Endothelial cell (in vitro differentiated cells): Measurements from ENCODE around the gene DLGAP1. TPM values are rescaled to one million over a fixed set of nuclear protein-coding genes. Genes with fewer than 3 reads are reported as not detected.

Experiments
- DNase-seq: peaks from one replicate; pipeline ENCODE4 v3.0.0; 2021; ENCODE audit warnings: low spot score
- H3K27ac Mint-ChIP-seq: one replicate; pipeline ENCODE4 v1.8.0; 2021; ENCODE audit warnings: mixed read lengths, inconsistent platforms; ENCODE audit not compliant: unreplicated experiment
- H3K27me3 Mint-ChIP-seq: one replicate; pipeline ENCODE4 v1.8.0; 2021; ENCODE audit warnings: mild to moderate bottlenecking, moderate library complexity, mixed read lengths, inconsistent platforms; ENCODE audit not compliant: unreplicated experiment
- H3K36me3 Mint-ChIP-seq: one replicate; pipeline ENCODE4 v1.8.0; 2021; ENCODE audit warnings: mild to moderate bottlenecking, low read depth, mixed read lengths, inconsistent platforms; ENCODE audit not compliant: unreplicated experiment
- H3K4me1 Mint-ChIP-seq: one replicate; pipeline ENCODE4 v1.8.0; 2021; ENCODE audit warnings: mild to moderate bottlenecking, mixed read lengths, inconsistent platforms; ENCODE audit not compliant: unreplicated experiment
- H3K4me3 Mint-ChIP-seq: one replicate; pipeline ENCODE4 v1.8.0; 2021; ENCODE audit warnings: mild to moderate bottlenecking, mixed read lengths, inconsistent platforms; ENCODE audit not compliant: unreplicated experiment
- H3K9me3 Mint-ChIP-seq: one replicate; pipeline ENCODE4 v1.8.0; 2021; ENCODE audit warnings: mixed read lengths, inconsistent platforms; ENCODE audit not compliant: unreplicated experiment
- total RNA-seq: library from RNA; stranded (reverse); fragmentation: NEBNext Ultra II Directional; extraction: Animal tissue kit (Norgen Biotek cat#: 25700); gene quantifications from one replicate; pipeline ENCODE4 v1.2.1, GENCODE V29; 2021; ENCODE audit not compliant: unreplicated experiment
- TF ChIP-seq, protein P1 (sequence below): fragments of 200-600 bp; sonication (generic); IDR thresholded peaks from one replicate; pipeline ENCODE4 v1.5.0; 2021; ENCODE audit warnings: antibody characterized with exemption; ENCODE audit not compliant: unreplicated experiment

DLGAP1 gene
- total RNA-seq, 1 donor from 2014 or later = 1.8 TPM

DNA sequence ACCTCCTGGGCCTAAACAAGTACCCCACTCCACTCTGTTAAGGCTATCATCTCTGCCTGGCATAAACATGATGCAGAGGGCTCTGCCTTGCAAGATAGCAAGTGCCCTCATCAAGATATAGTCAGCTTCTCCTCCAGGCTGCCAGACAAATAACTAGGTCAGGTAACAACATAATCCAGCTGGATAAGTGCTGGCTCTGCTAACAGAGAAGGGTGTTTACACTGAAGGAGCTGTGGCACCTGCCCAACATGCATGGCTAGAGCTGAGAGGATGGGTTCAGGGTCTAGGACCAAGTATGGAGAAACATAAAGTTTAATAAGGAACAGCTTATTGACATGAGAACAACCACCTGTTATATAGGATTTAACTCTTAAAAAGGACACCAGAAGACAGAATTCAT, 42.8 kb downstream of the DLGAP1 start:
- Mint-ChIP-seq H3K27me3 (peaks cover 1% of the 10 kb centered on the region), H3K9me3 (no peaks in the 10 kb centered on the region), H3K4me3 (no peak overlapping the region), H3K36me3 (no peaks in the 10 kb centered on the region), H3K4me1 (no peaks in the 10 kb centered on the region), H3K27ac (no peak overlapping the region)
- TF ChIP-seq, protein P1, sequence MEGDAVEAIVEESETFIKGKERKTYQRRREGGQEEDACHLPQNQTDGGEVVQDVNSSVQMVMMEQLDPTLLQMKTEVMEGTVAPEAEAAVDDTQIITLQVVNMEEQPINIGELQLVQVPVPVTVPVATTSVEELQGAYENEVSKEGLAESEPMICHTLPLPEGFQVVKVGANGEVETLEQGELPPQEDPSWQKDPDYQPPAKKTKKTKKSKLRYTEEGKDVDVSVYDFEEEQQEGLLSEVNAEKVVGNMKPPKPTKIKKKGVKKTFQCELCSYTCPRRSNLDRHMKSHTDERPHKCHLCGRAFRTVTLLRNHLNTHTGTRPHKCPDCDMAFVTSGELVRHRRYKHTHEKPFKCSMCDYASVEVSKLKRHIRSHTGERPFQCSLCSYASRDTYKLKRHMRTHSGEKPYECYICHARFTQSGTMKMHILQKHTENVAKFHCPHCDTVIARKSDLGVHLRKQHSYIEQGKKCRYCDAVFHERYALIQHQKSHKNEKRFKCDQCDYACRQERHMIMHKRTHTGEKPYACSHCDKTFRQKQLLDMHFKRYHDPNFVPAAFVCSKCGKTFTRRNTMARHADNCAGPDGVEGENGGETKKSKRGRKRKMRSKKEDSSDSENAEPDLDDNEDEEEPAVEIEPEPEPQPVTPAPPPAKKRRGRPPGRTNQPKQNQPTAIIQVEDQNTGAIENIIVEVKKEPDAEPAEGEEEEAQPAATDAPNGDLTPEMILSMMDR = no peak
- no peak for DNase-seq

GRCh38 chr18:4406856-4407255, 48.3 kb downstream of the DLGAP1 start:
- DNase-seq = no peak
- TF ChIP-seq, protein P1 = no peak
- Mint-ChIP-seq H3K27me3 (no peaks in the 10 kb centered on the region), H3K4me1 (no peaks in the 10 kb centered on the region), H3K36me3 (no peaks in the 10 kb centered on the region), H3K9me3 (no peaks in the 10 kb centered on the region), H3K27ac (no peak overlapping the region), H3K4me3 (no peak overlapping the region)

GRCh38 chr18:4405965-4406364, 49.1 kb downstream of the DLGAP1 start:
- no peaks in the 10 kb centered on the region for H3K4me1 Mint-ChIP-seq
- DNase-seq = no peak
- no peaks in the 10 kb centered on the region for H3K9me3 Mint-ChIP-seq
- TF ChIP-seq, protein P1 = no peak
- no peaks in the 10 kb centered on the region for H3K27me3 Mint-ChIP-seq
- H3K36me3 Mint-ChIP-seq = no peaks in the 10 kb centered on the region
- no peak overlapping the region for H3K27ac Mint-ChIP-seq
- H3K4me3 Mint-ChIP-seq = no peak overlapping the region

DNA sequence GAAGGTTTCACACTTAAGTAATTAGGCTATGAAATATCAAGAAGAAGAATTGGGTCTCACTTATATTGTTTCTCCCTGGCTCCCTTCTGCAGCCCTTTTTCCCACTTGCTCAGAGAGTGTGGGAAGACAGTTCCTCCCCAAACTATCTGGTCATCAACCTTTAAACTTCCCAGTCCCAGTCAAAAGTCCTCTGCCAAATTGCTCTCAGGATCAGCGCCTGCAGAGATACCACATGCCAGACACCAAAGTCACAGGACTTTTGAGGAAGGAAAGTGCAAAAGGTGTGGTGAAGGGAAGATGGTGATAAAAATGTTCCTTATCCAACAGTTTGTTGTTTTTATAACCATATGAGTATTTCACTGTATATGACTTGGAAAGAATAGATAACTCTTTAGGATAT, 51.3 kb downstream of the DLGAP1 start:
- H3K9me3 Mint-ChIP-seq = no peaks in the 10 kb centered on the region
- TF ChIP-seq, protein P1 = no peak
- H3K27ac Mint-ChIP-seq = no peak overlapping the region
- no peaks in the 10 kb centered on the region for H3K27me3 Mint-ChIP-seq
- no peak overlapping the region for H3K4me3 Mint-ChIP-seq
- no peaks in the 10 kb centered on the region for H3K4me1 Mint-ChIP-seq
- no peak for DNase-seq
- no peaks in the 10 kb centered on the region for H3K36me3 Mint-ChIP-seq

GRCh38 chr18:4400911-4401310, 54.2 kb downstream of the DLGAP1 start:
- no peak for DNase-seq
- no peaks in the 10 kb centered on the region for H3K27me3 Mint-ChIP-seq
- H3K27ac Mint-ChIP-seq = no peak overlapping the region
- H3K4me1 Mint-ChIP-seq = no peaks in the 10 kb centered on the region
- H3K4me3 Mint-ChIP-seq = no peak overlapping the region
- no peaks in the 10 kb centered on the region for H3K9me3 Mint-ChIP-seq
- TF ChIP-seq, protein P1 = no peak
- no peaks in the 10 kb centered on the region for H3K36me3 Mint-ChIP-seq
